Measurements from ENCODE around the gene WDR48. TPM values are rescaled to one million over a fixed set of nuclear protein-coding genes. Genes with fewer than 3 reads are reported as not detected.

The WDR48 gene
- total RNA-seq, 2 donors from 2014 or later, result 26.9 to 31.8 TPM

GRCh38 chr3:39127269-39127907 lies 75.6 kb downstream of the WDR48 start:
- DNase-seq (ENCODE audit: low spot score) (no peak), ATAC-seq (no peak)
- Mint-ChIP-seq H3K4me3 (no peak overlapping the region), H3K27ac (peak overlapping the region in 1 of 2 donors; percentile 76), H3K4me1 (ENCODE audit: low read depth in 2 of 2) (peaks cover 19 to 22% of the 10 kb centered on the region in 2 donors), H3K9me3 (no peaks in the 10 kb centered on the region), H3K36me3 (no peaks in the 10 kb centered on the region), H3K27me3 (peaks cover 2 to 3% of the 10 kb centered on the region in 2 donors)

DNA sequence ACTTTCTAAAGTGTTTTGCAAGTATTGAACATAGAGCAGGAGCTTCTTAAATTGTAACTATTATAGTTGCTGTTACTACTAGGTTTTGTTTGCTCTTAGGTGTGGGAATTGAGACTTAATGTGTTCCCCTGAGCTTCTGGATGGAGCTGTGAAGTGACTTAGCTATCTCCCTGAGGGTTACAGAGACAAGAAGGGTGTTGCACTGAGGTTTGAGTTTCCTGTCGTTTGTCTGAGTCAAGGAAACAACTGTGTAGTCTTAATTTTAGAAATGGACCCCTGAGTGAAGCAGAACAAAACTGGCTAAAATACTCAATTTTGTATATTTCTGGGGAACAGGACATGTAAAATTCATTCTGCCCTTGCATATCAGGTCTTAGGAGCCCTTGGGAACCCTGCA lies 76.1 kb downstream of the WDR48 start:
- H3K27me3 Mint-ChIP-seq, result peaks cover 0 to 2% of the 10 kb centered on the region in 2 donors
- peaks cover 19 to 22% of the 10 kb centered on the region in 2 donors for H3K4me1 Mint-ChIP-seq (ENCODE audit: low read depth in 2 of 2)
- H3K36me3 Mint-ChIP-seq, result no peaks in the 10 kb centered on the region
- H3K4me3 Mint-ChIP-seq, result no peak overlapping the region
- no peaks in the 10 kb centered on the region for H3K9me3 Mint-ChIP-seq
- peak in 1 of 2 donors; percentile 39 for ATAC-seq
- H3K27ac Mint-ChIP-seq, result peak overlapping the region in 1 of 2 donors; percentile 76
- DNase-seq (ENCODE audit: low spot score), result no peak

DNA sequence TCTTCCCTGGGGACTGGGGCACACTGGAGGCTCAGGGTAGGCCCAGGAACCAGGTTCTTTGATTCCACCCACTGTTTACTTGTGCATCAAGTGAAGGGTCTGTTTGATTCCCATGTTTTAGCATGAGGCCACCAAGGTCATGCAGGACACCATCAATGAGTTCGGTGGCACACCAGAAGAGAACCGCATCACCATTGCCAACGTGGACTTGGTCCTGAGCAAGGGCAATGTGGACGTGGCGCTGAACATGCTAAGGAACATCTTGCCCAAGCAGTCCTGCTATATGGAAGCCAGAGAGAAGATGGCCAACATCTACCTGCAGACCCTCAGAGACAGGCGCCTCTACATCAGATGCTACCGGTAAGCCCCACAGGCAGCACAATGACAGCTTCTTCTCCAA lies 77.1 kb downstream of the WDR48 start:
- H3K27ac Mint-ChIP-seq, result no peak overlapping the region
- no peaks in the 10 kb centered on the region for H3K36me3 Mint-ChIP-seq

DNA sequence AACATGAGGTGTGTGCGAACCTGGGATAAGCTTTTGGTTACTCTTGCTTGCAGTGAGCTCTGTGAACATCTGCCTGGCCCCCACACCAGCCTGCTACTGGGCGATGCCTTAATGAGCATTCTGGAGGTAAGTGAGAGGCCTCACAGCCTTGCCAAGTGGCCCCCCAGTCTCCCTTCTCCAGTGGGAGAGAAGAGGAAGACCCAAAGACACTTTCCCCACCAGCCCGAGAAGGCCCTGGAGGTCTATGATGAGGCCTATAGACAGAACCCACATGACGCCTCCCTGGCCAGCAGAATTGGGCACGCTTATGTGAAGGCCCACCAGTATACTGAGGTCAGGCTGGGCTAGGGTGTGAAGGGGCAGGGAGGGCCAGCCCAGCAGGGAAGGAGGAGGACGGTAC lies 78.2 kb downstream of the WDR48 start:
- Mint-ChIP-seq H3K36me3 (no peaks in the 10 kb centered on the region), H3K27me3 (no peaks in the 10 kb centered on the region), H3K4me3 (no peak overlapping the region), H3K9me3 (no peaks in the 10 kb centered on the region), H3K4me1 (ENCODE audit: low read depth in 2 of 2) (peaks cover 22% of the 10 kb centered on the region in 2 donors), H3K27ac (no peak overlapping the region)
- ATAC-seq (no peak), DNase-seq (ENCODE audit: low spot score) (no peak)

More for the DNA sequence above, 77.1 kb downstream of the WDR48 start:
- Mint-ChIP-seq H3K4me1 (ENCODE audit: low read depth in 2 of 2) (peaks cover 22% of the 10 kb centered on the region in 2 donors), H3K9me3 (no peaks in the 10 kb centered on the region), H3K4me3 (no peak overlapping the region), H3K27me3 (peaks cover 0 to 2% of the 10 kb centered on the region in 2 donors)
- ATAC-seq (no peak), DNase-seq (ENCODE audit: low spot score) (no peak)

DNA sequence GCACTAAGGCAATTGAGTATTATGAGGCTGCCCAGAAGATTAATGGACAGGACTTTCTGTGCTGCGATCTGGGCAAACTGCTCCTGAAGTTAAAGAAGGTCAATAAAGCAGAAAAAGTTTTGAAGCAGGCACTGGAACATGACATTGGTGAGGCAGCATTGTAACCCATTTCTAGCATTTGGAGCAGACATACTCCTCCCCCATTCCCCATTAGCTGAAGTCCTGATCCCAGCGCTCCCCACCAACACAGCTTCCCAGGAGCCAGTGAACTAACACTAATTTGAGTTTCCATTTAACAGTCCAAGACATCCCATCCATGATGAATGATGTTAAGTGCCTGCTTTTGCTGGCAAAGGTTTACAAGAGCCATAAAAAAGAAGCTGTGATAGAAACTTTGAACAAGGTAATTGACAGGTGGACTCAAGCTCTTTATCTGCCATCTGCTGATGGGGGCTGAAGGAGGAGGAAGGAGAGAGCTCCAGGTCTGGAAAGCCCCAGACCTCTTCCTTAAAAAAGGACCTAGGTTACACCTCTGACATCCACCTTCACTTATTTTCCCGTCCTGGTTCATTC lies 79.0 kb downstream of the WDR48 start:
- DNase-seq (ENCODE audit: low spot score) (no peak), ATAC-seq (no peak)
- H3K27me3 Mint-ChIP-seq, result no peaks in the 10 kb centered on the region
- H3K36me3 Mint-ChIP-seq, result no peaks in the 10 kb centered on the region
- no peak overlapping the region for H3K4me3 Mint-ChIP-seq
- H3K9me3 Mint-ChIP-seq, result no peaks in the 10 kb centered on the region
- peaks cover 22% of the 10 kb centered on the region in 2 donors for H3K4me1 Mint-ChIP-seq (ENCODE audit: low read depth in 2 of 2)
- no peak overlapping the region for H3K27ac Mint-ChIP-seq

DNA sequence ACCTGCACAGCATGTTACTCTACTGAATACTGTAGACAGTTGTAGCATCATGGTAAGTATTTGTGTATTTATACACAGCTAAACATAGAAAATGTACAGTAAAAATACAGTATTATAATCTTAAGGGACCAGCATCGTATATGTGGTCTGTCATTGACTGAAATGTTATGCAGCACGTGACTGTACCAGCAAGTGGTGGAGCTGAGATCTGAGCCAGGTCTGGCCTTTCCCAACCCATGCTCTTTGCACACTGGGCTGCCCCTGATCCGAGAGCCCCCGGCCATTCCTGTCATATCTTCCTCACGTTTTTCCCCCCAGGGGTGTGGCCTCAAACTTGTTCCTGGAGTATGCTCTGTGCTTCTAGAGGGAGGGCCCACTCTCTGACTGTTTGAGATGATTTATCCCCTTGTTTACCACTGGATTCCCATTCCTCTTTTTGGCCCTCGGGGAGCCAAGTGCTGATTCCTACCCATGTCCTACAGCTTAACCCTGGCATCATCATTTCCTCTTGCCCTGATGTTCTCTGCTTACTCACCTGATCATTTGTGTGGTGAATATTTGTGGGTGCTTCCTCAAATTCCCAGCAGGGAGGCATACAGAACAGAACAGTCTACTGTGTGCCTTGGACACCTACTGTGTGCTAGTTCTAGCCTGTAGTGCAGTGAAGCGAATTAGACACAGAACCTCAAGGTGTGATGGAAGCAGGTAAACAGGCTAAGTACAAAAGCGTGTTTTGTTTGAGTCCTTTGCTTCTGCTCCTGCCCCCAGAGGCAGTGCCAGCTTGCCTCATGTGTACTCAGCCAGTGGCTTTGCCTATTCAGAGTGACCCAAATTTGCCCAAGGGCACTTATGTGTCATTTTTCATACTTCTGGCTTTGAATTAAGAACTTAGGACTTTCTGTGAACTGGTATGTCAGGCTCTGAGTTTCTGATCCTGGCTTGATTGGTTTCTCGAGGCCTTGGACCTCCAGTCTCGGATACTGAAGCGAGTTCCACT lies 80.6 kb downstream of the WDR48 start:
- no peak for DNase-seq (ENCODE audit: low spot score)
- H3K27me3 Mint-ChIP-seq, result no peaks in the 10 kb centered on the region

GRCh38 chr3:39133093-39133490 lies 81.3 kb downstream of the WDR48 start:
- Mint-ChIP-seq H3K4me1 (ENCODE audit: low read depth in 2 of 2) (peaks cover 3 to 7% of the 10 kb centered on the region in 2 donors), H3K27ac (no peak overlapping the region)

More for the DNA sequence above, 80.6 kb downstream of the WDR48 start:
- Mint-ChIP-seq H3K9me3 (no peaks in the 10 kb centered on the region), H3K36me3 (no peaks in the 10 kb centered on the region), H3K4me3 (no peak overlapping the region), H3K27ac (no peak overlapping the region), H3K4me1 (ENCODE audit: low read depth in 2 of 2) (peaks cover 10 to 14% of the 10 kb centered on the region in 2 donors)
- ATAC-seq, result no peak

GRCh38 chr3:39133822-39134221 lies 82.0 kb downstream of the WDR48 start:
- DNase-seq (ENCODE audit: low spot score), result no peak
- no peak overlapping the region for H3K27ac Mint-ChIP-seq
- peak in 1 of 2 donors; percentile 57 for ATAC-seq
- H3K4me3 Mint-ChIP-seq, result no peak overlapping the region
- H3K27me3 Mint-ChIP-seq, result no peaks in the 10 kb centered on the region
- peaks cover 0 to 3% of the 10 kb centered on the region in 2 donors for H3K4me1 Mint-ChIP-seq (ENCODE audit: low read depth in 2 of 2)
- H3K9me3 Mint-ChIP-seq, result no peaks in the 10 kb centered on the region
- H3K36me3 Mint-ChIP-seq, result no peaks in the 10 kb centered on the region

More at GRCh38 chr3:39133093-39133490, 81.3 kb downstream of the WDR48 start:
- no peak for DNase-seq (ENCODE audit: low spot score)
- Mint-ChIP-seq H3K27me3 (no peaks in the 10 kb centered on the region), H3K36me3 (no peaks in the 10 kb centered on the region), H3K4me3 (no peak overlapping the region), H3K9me3 (no peaks in the 10 kb centered on the region)
- ATAC-seq, result no peak

GRCh38 chr3:39134305-39134704 lies 82.5 kb downstream of the WDR48 start:
- no peaks in the 10 kb centered on the region for H3K27me3 Mint-ChIP-seq
- peaks cover 0 to 4% of the 10 kb centered on the region in 2 donors for H3K4me1 Mint-ChIP-seq (ENCODE audit: low read depth in 2 of 2)
- no peaks in the 10 kb centered on the region for H3K9me3 Mint-ChIP-seq
- H3K4me3 Mint-ChIP-seq, result no peak overlapping the region
- no peak for ATAC-seq
- H3K36me3 Mint-ChIP-seq, result no peaks in the 10 kb centered on the region
- peak; percentile 47 for DNase-seq (ENCODE audit: low spot score)
- H3K27ac Mint-ChIP-seq, result peak overlapping the region in 1 of 2 donors; percentile 43

GRCh38 chr3:39135170-39135805 lies 83.5 kb downstream of the WDR48 start:
- ATAC-seq (no peak), DNase-seq (ENCODE audit: low spot score) (no peak)
- peaks cover 0 to 5% of the 10 kb centered on the region in 2 donors for H3K4me1 Mint-ChIP-seq (ENCODE audit: low read depth in 2 of 2)
- H3K27ac Mint-ChIP-seq, result peak overlapping the region in 1 of 2 donors; percentile 43
- H3K36me3 Mint-ChIP-seq, result no peaks in the 10 kb centered on the region
- no peak overlapping the region for H3K4me3 Mint-ChIP-seq
- no peaks in the 10 kb centered on the region for H3K9me3 Mint-ChIP-seq
- no peaks in the 10 kb centered on the region for H3K27me3 Mint-ChIP-seq

DNA sequence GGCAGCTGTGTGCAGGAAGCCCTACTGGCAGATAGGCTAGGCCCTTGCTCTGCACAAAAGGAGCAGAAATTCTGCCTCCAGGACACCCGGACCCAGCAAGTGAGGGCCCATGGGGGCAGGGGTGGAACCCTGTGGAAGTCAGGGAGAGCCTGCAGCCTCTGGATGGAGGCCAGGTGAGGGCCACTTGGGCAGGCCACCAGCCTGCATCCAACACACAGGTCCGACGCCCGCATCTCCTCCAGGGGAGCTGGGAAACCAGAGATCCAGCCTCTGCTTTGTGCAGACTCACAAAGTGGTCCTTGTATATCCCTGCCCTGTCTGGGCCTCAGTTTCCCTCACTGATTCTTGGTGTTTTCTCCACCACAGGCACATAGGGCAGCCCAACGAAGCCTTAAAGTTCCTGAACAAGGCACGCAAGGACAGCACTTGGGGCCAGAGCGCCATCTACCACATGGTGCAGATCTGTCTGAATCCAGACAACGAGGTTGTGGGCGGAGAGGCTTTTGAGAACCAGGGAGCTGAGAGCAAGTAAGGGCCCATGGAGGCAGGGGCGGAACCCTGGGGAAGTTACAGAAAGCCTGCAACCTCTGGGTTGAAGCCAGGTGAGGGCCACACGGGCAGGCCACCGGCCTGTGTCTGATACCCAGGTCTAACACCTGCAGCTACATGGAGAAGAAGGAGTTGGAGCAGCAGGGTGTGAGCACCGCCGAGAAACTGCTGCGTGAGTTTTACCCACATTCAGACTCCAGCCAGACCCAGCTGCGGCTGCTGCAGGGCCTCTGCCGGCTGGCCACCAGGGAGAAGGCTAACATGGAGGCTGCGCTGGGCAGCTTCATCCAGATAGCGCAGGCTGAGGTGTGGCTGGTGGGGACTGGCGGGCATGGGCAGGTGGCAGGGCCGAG lies 85.0 kb downstream of the WDR48 start:
- DNase-seq (ENCODE audit: low spot score) (peak; percentile 31), ATAC-seq (no peak)
- Mint-ChIP-seq H3K27ac (peak overlapping the region in 1 of 2 donors; percentile 57), H3K36me3 (no peaks in the 10 kb centered on the region), H3K9me3 (no peaks in the 10 kb centered on the region), H3K4me1 (ENCODE audit: low read depth in 2 of 2) (peaks cover 0 to 5% of the 10 kb centered on the region in 2 donors), H3K27me3 (no peaks in the 10 kb centered on the region), H3K4me3 (no peak overlapping the region)

- Mint-ChIP-seq H3K27me3 (no peaks in the 10 kb centered on the region), H3K36me3 (no peaks in the 10 kb centered on the region), H3K4me1 (ENCODE audit: low read depth in 2 of 2) (peaks cover 0 to 5% of the 10 kb centered on the region in 2 donors), H3K27ac (no peak overlapping the region), H3K4me3 (no peak overlapping the region), H3K9me3 (no peaks in the 10 kb centered on the region)
- peak; percentile 38 for DNase-seq (ENCODE audit: low spot score)
- no peak for ATAC-seq
Measured at GRCh38 chr3:39137435-39137936, 85.7 kb downstream of the WDR48 start.
